K562 (cell line): Measurements from ENCODE around the gene RALGPS1. TPM values are rescaled to one million over a fixed set of nuclear protein-coding genes. Genes with fewer than 3 reads are reported as not detected.

Source experiments
- ATAC-seq: fragments of 200-7000 bp; cut with Tn5 transposase; 3 replicates; pipeline ENCODE4 v1.9.1; 2020; ENCODE audit warnings: moderate library complexity
- BruUV-seq: library from RNA; stranded (reverse); fragments of 400-500 nt; replicated peaks from 2 replicates; lab custom pipeline; 2021; lab: Mats Ljungman, UMichigan
- CTCF ChIA-PET: fragments of 300-600 bp; formaldehyde crosslinking; extraction: SDS; loops from one replicate; lab custom pipeline; 2021; ENCODE audit warnings: low intra/inter-chr PET ratio; lab: Yijun Ruan, JAX
- POLR2A ChIA-PET: fragments of 300-600, 350-650 bp; sonication (Branson Sonifier 250); formaldehyde crosslinking; extraction: SDS; loops from one replicate; lab custom pipeline; 2021; ENCODE audit warnings: antibody characterized with exemption, inconsistent platforms; lab: Yijun Ruan, JAX
- DNase-seq, 4 experiments: peaks; one replicate each; pipeline versions ENCODE4 v3.0.0 to v3.0.0-alpha.2; 2011 to 2018; ENCODE audit warnings: low spot score in 3 of 4, mixed read lengths in 3 of 4; ENCODE audit errors: extremely low read depth in 1 of 4
- FAIRE-seq: peaks from 2 replicates; lab custom pipeline; 2011; peaks lifted over from hg19 to GRCh38; lab: Jason Lieb, UNC
- H2AFZ ChIP-seq: 2 replicates; pipeline ENCODE4 v1.6.0; 2011; ENCODE audit warnings: low read depth, low read length, control low read depth, inconsistent platforms
- H3K27ac ChIP-seq: fragments of 200-600 bp; 3 replicates; pipeline ENCODE4 v1.8.0; 2011; ENCODE audit warnings: low read depth, mild to moderate bottlenecking, control low read depth, inconsistent platforms, low read length, moderate library complexity, mixed read lengths; ENCODE audit errors: extremely low read depth
- H3K27me3 ChIP-seq, 2 experiments: fragments of 300-600 bp in 1 of 2; 2 replicates in 1 of 2; 3 replicates in 1 of 2; pipeline versions ENCODE4 v1.6.0 to v1.8.0; 2011; ENCODE audit warnings: inconsistent platforms in 2 of 2, low read length in 2 of 2, mild to moderate bottlenecking in 1 of 2, mixed read lengths in 1 of 2, moderate library complexity in 1 of 2; ENCODE audit not compliant: control insufficient read depth in 2 of 2, insufficient read depth in 2 of 2
- H3K36me3 ChIP-seq: fragments of 300-600 bp; 3 replicates; pipeline ENCODE4 v1.8.0; 2011; ENCODE audit warnings: mild to moderate bottlenecking, low read length, inconsistent platforms; ENCODE audit not compliant: control insufficient read depth, insufficient read depth
- H3K4me1 ChIP-seq, 2 experiments: fragments of 200-600 bp in 1 of 2; replicated peaks in 1 of 2; 2 replicates in 1 of 2; 3 replicates in 1 of 2; pipeline versions ENCODE4 v1.5.1 to v1.8.0; 2011; ENCODE audit warnings: inconsistent platforms in 2 of 2, low read length in 2 of 2, mild to moderate bottlenecking in 1 of 2, mixed read lengths in 1 of 2, moderate library complexity in 1 of 2; ENCODE audit not compliant: control insufficient read depth in 2 of 2, insufficient read depth in 2 of 2
- H3K4me2 ChIP-seq: 2 replicates; pipeline ENCODE4 v1.6.1; 2011; ENCODE audit warnings: low read length, control low read depth, inconsistent platforms, mixed read lengths; ENCODE audit not compliant: insufficient read depth
- H3K4me3 ChIP-seq: fragments of 200-600 bp; sonication (generic), shearing (Covaris generic); 2 replicates; pipeline ENCODE4 v1.5.1; 2016; ENCODE audit warnings: control low read depth, inconsistent platforms
- H3K79me2 ChIP-seq: fragments of 200-600 bp; 3 replicates; pipeline ENCODE4 v1.8.0; 2011; ENCODE audit warnings: low read length, inconsistent platforms; ENCODE audit not compliant: control insufficient read depth, insufficient read depth
- H3K9ac ChIP-seq, 2 experiments: 2 replicates each; pipeline versions ENCODE4 v1.6.0 to v1.6.1; 2011; ENCODE audit warnings: low read depth in 2 of 2, low read length in 2 of 2, control low read depth in 1 of 2, inconsistent platforms in 1 of 2, mild to moderate bottlenecking in 1 of 2, mixed read lengths in 1 of 2; ENCODE audit not compliant: insufficient read depth in 1 of 2
- H3K9me1 ChIP-seq: one replicate; pipeline ENCODE4 v1.6.0; 2011; ENCODE audit warnings: inconsistent platforms, mild to moderate bottlenecking, low read length, moderate library complexity; ENCODE audit not compliant: control insufficient read depth, insufficient read depth
- H3K9me3 ChIP-seq: replicated peaks from 2 replicates; pipeline ENCODE4 v1.5.1; 2011; ENCODE audit warnings: low read depth, low read length, inconsistent platforms; ENCODE audit not compliant: control insufficient read depth, insufficient read depth
- H4K20me1 ChIP-seq: replicated peaks from 2 replicates; pipeline ENCODE4 v1.6.1; 2011; ENCODE audit warnings: low read length, inconsistent platforms, mixed read lengths; ENCODE audit not compliant: control insufficient read depth, insufficient read depth
- PRMT5 ChIP-seq: sonication (generic); formaldehyde crosslinking; IDR thresholded peaks from 2 replicates; pipeline ENCODE4 v1.5.0; 2020; ENCODE audit warnings: missing genetic modification reagents
- ZBED1 ChIP-seq: IDR thresholded peaks from 2 replicates; pipeline ENCODE4 v1.6.1; 2014
- WGBS: fragments of 100-300 bp; shearing (Covaris generic); methylation state at CpG from one replicate; pipeline ENCODE4 v1.1.6; 2016; ENCODE audit warnings: low coverage, mixed read lengths; ENCODE audit not compliant: insufficient coverage; ENCODE audit errors: missing lambda C conversion rate; 5-methylcytosine and 5-hydroxymethylcytosine counted together
- in situ Hi-C: fragments of 300-500 bp; cut with MboI; formaldehyde crosslinking; loops from 4 replicates; pipeline ENCODE4 v1.15.0; 2018; ENCODE audit warnings: inconsistent platforms, mixed read lengths
- intact Hi-C: fragments of 100-400 bp; cut with micrococcal nuclease; formaldehyde crosslinking; loops from 2 replicates; pipeline ENCODE4 v1.14.2; 2022
- polyA plus RNA-seq, 8 experiments: library from polyadenylated mRNA; depleted of rRNA in 4 of 8; stranded (reverse) in 5 of 8; unstranded in 3 of 8; fragments of >200 nt; fragmentation: Nextera tagmentation in 2 of 8; fragmentation: Illumina TruSeq in 1 of 8; extraction: Ambion mirVana in 2 of 8; extraction: Trizol in 1 of 8; gene quantifications; 2 replicates each; pipeline versions ENCODE4 v1.2.1 to v1.2.3, GENCODE V29; 2011 to 2014; ENCODE audit warnings: inconsistent platforms in 1 of 8, missing spikeins in 1 of 8
- total RNA-seq, 7 experiments: library from RNA; depleted of rRNA in 6 of 7; stranded (reverse); fragments of >200 nt in 6 of 7; fragmentation: Illumina TruSeq in 2 of 7; extraction: Trizol in 2 of 7; gene quantifications; 2 replicates each; pipeline versions ENCODE4 v1.2.1 to v1.2.3, GENCODE V29; 2011 to 2021; ENCODE audit warnings: low replicate concordance in 1 of 7
- TF ChIP-seq, protein P1 (sequence below): fragments of 250-450 bp; sonication (Bioruptor Pico); IDR thresholded peaks from 2 replicates; pipeline ENCODE4 v1.4.0; 2020; ENCODE audit warnings: mild to moderate bottlenecking
- TF ChIP-seq, protein P2 (sequence below): fragments of 250-450 bp; sonication (Bioruptor Pico); IDR thresholded peaks from 2 replicates; pipeline ENCODE4 v1.8.0; 2022; ENCODE audit warnings: inconsistent platforms

RALGPS1 gene
- total and polyA plus RNA-seq, 9 of the 15 experiments (the other 6 are each of a cell fraction or from before 2014, with no cell fraction given): 0.04 to 2.6 (median 1.5) TPM

DNA sequence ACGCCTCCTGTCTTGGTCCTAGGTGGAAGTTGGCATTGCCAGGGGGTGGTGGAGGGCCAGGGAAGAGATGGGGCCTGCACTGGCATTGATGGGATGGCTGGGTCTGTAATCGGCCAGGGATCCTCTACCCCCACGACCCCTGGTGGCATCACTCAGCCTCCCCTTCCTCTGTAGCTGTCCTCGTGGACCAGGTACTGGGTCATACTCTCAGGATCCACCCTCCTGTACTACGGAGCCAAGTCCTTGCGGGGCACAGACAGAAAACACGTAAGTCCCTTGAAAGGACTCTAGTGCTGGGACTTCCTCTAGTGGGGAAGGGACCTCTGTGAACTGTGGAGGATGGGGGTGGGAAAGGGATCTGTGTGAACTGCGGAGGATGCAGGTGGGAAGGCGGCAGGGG lies 297.9 kb downstream of the RALGPS1 start:
- BruUV-seq: no TSS peak
- in situ Hi-C loops: loop anchor here (10.0 kb wide), 1 partner anchor 712 kb away; no protein-coding TSS in a partner anchor
- TF ChIP-seq, protein P1, sequence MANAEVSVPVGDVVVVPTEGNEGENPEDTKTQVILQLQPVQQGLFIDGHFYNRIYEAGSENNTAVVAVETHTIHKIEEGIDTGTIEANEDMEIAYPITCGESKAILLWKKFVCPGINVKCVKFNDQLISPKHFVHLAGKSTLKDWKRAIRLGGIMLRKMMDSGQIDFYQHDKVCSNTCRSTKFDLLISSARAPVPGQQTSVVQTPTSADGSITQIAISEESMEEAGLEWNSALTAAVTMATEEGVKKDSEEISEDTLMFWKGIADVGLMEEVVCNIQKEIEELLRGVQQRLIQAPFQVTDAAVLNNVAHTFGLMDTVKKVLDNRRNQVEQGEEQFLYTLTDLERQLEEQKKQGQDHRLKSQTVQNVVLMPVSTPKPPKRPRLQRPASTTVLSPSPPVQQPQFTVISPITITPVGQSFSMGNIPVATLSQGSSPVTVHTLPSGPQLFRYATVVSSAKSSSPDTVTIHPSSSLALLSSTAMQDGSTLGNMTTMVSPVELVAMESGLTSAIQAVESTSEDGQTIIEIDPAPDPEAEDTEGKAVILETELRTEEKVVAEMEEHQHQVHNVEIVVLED (CRISPR knock-in tag): no peak
- no peak for TF ChIP-seq PRMT5 (CRISPR knock-in tag)
- no peak for TF ChIP-seq ZBED1
- TF ChIP-seq, protein P2, sequence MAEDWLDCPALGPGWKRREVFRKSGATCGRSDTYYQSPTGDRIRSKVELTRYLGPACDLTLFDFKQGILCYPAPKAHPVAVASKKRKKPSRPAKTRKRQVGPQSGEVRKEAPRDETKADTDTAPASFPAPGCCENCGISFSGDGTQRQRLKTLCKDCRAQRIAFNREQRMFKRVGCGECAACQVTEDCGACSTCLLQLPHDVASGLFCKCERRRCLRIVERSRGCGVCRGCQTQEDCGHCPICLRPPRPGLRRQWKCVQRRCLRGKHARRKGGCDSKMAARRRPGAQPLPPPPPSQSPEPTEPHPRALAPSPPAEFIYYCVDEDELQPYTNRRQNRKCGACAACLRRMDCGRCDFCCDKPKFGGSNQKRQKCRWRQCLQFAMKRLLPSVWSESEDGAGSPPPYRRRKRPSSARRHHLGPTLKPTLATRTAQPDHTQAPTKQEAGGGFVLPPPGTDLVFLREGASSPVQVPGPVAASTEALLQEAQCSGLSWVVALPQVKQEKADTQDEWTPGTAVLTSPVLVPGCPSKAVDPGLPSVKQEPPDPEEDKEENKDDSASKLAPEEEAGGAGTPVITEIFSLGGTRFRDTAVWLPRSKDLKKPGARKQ (CRISPR knock-in tag): no peak
- no peak overlapping the region for H3K27ac ChIP-seq
- ChIA-PET CTCF (no interaction called here), POLR2A (interaction anchor here (0.5 kb wide), 1 partner anchor 276 kb away, joined by 4 read pairs; no protein-coding TSS in a partner anchor)
- peaks cover 11% of the 10 kb centered on the region; the same call in 1 of the 2 replicates for H4K20me1 ChIP-seq
- H2AFZ ChIP-seq: no peak overlapping the region
- H3K9me1 ChIP-seq: no peaks in the 10 kb centered on the region
- no peaks in the 10 kb centered on the region for H3K9me3 ChIP-seq
- ATAC-seq: no peak
- H3K9ac ChIP-seq: no peak overlapping the region
- no peaks in the 10 kb centered on the region for H3K36me3 ChIP-seq
- H3K27me3 ChIP-seq: peaks cover 25 to 82% of the 10 kb centered on the region in 2 experiments
- peaks cover 18 to 25% of the 10 kb centered on the region in 2 experiments; a peak in 4 of 5 replicates for H3K4me1 ChIP-seq
- no peak for DNase-seq
- H3K79me2 ChIP-seq: no peaks in the 10 kb centered on the region
- intact Hi-C loops: no loop called here
- 5% methylated on average over 8 of the region's 9 CpGs for WGBS
- no peak overlapping the region for H3K4me2 ChIP-seq
- FAIRE-seq: no peak
- H3K4me3 ChIP-seq: no peak overlapping the region
